Osteocyte (in vitro differentiated cells): ENCODE data around the gene PIK3AP1. TPM values are rescaled to one million over a fixed set of nuclear protein-coding genes. Genes with fewer than 3 reads are reported as not detected.

ENCODE experiments used
- DNase-seq: peaks from one replicate; pipeline ENCODE4 v3.0.0; 2021; ENCODE audit warnings: mixed read lengths; ENCODE audit not compliant: unreplicated experiment; ENCODE audit errors: extremely low spot score
- H3K27ac Mint-ChIP-seq: one replicate; pipeline ENCODE4 v1.8.0; 2021; ENCODE audit warnings: mild to moderate bottlenecking, mixed read lengths; ENCODE audit not compliant: unreplicated experiment
- H3K27me3 Mint-ChIP-seq: one replicate; pipeline ENCODE4 v1.8.0; 2021; ENCODE audit warnings: mixed read lengths; ENCODE audit not compliant: unreplicated experiment
- H3K36me3 Mint-ChIP-seq: one replicate; pipeline ENCODE4 v1.8.0; 2021; ENCODE audit warnings: mixed read lengths; ENCODE audit not compliant: unreplicated experiment
- H3K4me1 Mint-ChIP-seq: one replicate; pipeline ENCODE4 v1.8.0; 2021; ENCODE audit warnings: mixed read lengths; ENCODE audit not compliant: unreplicated experiment
- H3K4me3 Mint-ChIP-seq: one replicate; pipeline ENCODE4 v1.8.0; 2021; ENCODE audit warnings: mild to moderate bottlenecking, moderate library complexity, mixed read lengths; ENCODE audit not compliant: unreplicated experiment
- H3K9me3 Mint-ChIP-seq: one replicate; pipeline ENCODE4 v1.8.0; 2021; ENCODE audit warnings: mixed read lengths; ENCODE audit not compliant: unreplicated experiment
- total RNA-seq: library from RNA; stranded (reverse); gene quantifications from 2 replicates; pipeline ENCODE4 v1.2.1, GENCODE V29; 2021
- TF ChIP-seq, protein P1 (sequence below): fragments of 200-600 bp; sonication (generic); IDR thresholded peaks from 2 replicates; pipeline ENCODE4 v1.5.0; 2021; ENCODE audit warnings: antibody characterized with exemption, mild to moderate bottlenecking, moderate library complexity

Gene PIK3AP1
- total RNA-seq, 1 donor from 2014 or later, result 0.19 TPM

DNA sequence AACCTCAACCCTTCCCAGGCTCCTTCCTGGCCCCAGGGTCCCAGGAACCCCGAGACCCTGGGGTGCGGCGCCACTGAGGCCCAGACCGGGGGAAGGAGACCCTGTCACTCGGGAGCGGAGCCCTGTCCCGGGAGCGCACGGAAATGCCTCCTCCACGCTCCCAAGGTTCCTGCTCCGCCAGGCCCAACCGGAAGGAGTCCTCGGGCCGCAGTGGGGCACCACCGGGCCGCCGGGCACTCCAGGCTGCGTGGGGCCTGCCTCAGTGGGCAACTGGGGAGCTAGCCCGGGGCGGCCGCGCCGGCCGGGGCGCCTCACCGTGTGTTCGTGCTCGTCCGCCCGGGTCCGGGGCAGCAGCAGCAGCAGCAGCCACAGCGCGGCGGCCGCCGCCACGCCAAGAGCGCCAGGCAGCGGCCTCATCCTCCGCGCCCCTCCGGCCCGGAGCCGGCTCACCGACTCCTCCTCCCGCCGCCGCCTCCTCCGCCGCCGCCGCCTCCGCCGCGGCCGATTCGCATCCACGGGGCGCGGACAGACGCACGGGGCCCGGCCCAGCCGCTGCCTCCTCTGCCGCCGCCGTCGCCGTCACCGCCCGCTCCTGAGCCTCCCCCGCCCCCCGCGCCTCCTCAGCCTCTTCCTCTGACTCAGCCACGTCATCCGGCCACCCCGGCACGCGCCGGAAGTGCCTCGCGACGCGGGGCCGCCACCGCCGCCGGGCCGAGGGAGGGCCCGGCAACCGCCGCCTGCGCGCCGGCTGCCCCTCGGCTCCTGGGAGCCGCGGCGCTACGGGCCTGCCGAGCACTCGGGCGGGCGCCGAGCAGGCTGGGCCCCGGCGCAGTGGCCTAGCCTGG is 133.7 kb downstream of the PIK3AP1 start, which contains the start of gene TM9SF3:
Gene TM9SF3, minus strand, starts transcription at position 594 of the 845 bp plus-strand sequence. Its CDS starts 177 bp downstream, at position 417.
- TF ChIP-seq, protein P1, sequence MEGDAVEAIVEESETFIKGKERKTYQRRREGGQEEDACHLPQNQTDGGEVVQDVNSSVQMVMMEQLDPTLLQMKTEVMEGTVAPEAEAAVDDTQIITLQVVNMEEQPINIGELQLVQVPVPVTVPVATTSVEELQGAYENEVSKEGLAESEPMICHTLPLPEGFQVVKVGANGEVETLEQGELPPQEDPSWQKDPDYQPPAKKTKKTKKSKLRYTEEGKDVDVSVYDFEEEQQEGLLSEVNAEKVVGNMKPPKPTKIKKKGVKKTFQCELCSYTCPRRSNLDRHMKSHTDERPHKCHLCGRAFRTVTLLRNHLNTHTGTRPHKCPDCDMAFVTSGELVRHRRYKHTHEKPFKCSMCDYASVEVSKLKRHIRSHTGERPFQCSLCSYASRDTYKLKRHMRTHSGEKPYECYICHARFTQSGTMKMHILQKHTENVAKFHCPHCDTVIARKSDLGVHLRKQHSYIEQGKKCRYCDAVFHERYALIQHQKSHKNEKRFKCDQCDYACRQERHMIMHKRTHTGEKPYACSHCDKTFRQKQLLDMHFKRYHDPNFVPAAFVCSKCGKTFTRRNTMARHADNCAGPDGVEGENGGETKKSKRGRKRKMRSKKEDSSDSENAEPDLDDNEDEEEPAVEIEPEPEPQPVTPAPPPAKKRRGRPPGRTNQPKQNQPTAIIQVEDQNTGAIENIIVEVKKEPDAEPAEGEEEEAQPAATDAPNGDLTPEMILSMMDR, result no peak
- H3K4me3 Mint-ChIP-seq, result peak within 1 kb of the TSS; percentile 89
- DNase-seq, result peak; percentile 96
- H3K27me3 Mint-ChIP-seq, result no peaks in the 10 kb centered on the region
- H3K9me3 Mint-ChIP-seq, result no peaks in the 10 kb centered on the region
- no peaks in the 10 kb centered on the region for H3K36me3 Mint-ChIP-seq
- H3K27ac Mint-ChIP-seq, result peak within 1 kb of the TSS; percentile 88
- peaks cover 32% of the 10 kb centered on the region for H3K4me1 Mint-ChIP-seq

DNA sequence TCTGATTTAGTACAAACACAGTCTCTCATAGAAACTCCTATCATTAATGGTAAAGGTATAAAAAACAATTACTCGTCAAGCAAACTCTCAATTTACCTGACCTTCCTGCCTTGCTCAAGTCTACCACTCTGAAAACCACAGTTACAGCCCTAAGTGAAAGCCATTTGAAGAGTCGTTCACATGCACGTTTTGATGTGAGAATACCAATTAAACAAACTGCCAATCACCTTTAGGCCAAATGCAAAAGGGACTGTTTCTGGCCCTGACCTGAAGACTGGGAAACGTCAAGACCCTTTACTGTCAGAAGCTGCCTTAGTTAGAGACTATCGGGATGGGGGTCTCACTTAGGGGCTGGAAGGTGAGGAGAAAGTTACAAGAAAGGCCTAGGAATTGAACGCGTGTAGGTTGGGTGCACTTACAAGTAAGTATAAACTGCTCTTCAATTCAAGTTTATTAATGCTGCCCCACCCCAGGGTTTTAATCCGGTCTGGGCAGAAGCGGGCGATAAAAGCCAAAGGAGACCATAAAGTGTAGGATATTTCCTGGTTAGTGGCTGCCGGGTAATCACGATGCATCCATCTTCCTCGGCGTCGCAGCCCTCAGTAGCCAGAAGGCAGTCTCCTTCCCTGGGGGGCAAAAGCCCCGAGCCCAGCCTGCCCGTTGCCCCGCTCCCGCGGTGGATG is 134.4 kb downstream of the PIK3AP1 start:
- Mint-ChIP-seq H3K27ac (peak overlapping the region; percentile 88), H3K36me3 (no peaks in the 10 kb centered on the region), H3K4me3 (peak overlapping the region; percentile 89), H3K4me1 (peaks cover 37% of the 10 kb centered on the region), H3K27me3 (no peaks in the 10 kb centered on the region), H3K9me3 (no peaks in the 10 kb centered on the region)
- TF ChIP-seq, protein P1, result no peak
- no peak for DNase-seq

DNA sequence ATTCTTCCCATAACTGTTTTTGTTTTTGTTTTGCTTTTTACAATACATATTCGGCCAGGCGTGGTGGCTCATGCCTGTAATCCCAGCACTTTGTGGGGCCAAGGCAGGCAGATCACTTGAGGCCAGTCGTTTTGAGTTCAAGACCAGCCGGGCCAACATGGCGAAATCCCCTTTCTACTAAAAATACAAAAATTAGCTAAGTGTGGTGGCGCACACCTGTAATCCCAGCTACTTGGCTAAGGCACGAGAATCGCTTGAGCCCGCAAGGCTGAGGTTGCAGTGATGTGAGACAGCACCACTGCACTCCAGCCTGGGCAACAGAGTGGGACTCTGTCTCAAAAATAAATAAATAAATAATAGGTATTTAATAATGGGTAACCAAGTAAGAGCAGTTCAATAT is 135.8 kb downstream of the PIK3AP1 start:
- Mint-ChIP-seq H3K4me3 (no peak overlapping the region), H3K27ac (no peak overlapping the region), H3K36me3 (peaks cover 2% of the 10 kb centered on the region), H3K27me3 (no peaks in the 10 kb centered on the region), H3K4me1 (peaks cover 48% of the 10 kb centered on the region), H3K9me3 (no peaks in the 10 kb centered on the region)
- no peak for DNase-seq
- TF ChIP-seq, protein P1, result no peak

DNA sequence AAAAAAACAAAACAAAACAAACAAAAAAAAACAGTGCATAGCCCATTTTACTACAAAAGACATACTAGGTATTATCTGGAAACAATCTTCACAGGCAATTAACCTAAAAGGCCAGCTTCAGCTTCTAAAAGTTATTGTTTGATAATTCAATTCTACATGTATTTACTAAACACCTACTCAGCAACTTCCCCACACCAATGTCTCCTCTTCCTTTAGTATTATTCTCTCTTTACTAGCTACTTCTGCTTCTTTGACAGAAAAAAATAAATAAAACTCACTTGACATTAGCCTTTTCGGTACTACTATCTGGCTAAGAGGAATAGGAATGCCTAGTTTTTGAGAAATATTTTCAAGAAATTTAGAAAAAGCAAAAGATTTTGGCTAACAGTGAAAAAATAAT is 136.3 kb downstream of the PIK3AP1 start:
- Mint-ChIP-seq H3K9me3 (no peaks in the 10 kb centered on the region), H3K27me3 (no peaks in the 10 kb centered on the region), H3K4me3 (no peak overlapping the region), H3K27ac (no peak overlapping the region), H3K4me1 (peaks cover 49% of the 10 kb centered on the region), H3K36me3 (peaks cover 2% of the 10 kb centered on the region)
- no peak for DNase-seq
- TF ChIP-seq, protein P1, result no peak

DNA sequence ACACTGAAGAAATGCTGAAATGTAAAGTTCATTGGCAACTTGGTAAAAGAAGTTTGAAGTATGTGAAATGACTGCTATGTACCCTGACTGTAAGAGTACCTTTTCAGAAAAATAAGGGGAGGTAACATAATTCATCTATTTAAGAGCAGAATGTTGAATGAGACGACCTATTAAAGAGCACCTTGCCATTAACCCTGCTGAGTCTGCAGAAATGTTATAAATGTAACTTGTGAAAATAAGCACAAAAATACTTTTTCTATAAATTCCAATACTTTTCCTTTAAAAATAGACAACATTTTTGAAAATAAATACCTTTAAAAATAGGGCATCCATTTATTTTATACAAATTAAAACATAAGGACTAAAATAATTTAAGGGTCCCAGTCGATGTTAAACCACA is 141.2 kb downstream of the PIK3AP1 start:
- Mint-ChIP-seq H3K4me3 (no peak overlapping the region), H3K27ac (no peak overlapping the region), H3K27me3 (no peaks in the 10 kb centered on the region), H3K4me1 (peaks cover 36% of the 10 kb centered on the region), H3K9me3 (no peaks in the 10 kb centered on the region), H3K36me3 (peaks cover 11% of the 10 kb centered on the region)
- no peak for DNase-seq
- TF ChIP-seq, protein P1, result no peak
